DMS53 (cell line): ENCODE measurements around the gene TGM2.
A peak's percentile ranks its signal among the peaks of the same experiment; 100 is the strongest.

ENCODE experiments used
- DNase-seq: peaks from one replicate; lab custom pipeline; 2025; lab: John Stamatoyannopoulos, UW

TGM2 gene

GRCh38 chr20:38132156-38132909 lies 32.7 kb downstream of the TGM2 start:
- DNase-seq, result no peak

GRCh38 chr20:38131588-38132121 lies 33.4 kb downstream of the TGM2 start:
- no peak for DNase-seq

GRCh38 chr20:38130687-38131587 lies 34.1 kb downstream of the TGM2 start:
- DNase-seq, result no peak

- no peak for DNase-seq
Measured at GRCh38 chr20:38129893-38130609, 35.0 kb downstream of the TGM2 start.

- no peak for DNase-seq
Measured at GRCh38 chr20:38129248-38129865, 35.7 kb downstream of the TGM2 start.

- DNase-seq, result no peak
Measured at GRCh38 chr20:38128691-38129090, 36.4 kb downstream of the TGM2 start.

GRCh38 chr20:38127920-38128528 lies 37.0 kb downstream of the TGM2 start:
- no peak for DNase-seq

- DNase-seq, result peak; percentile 97
Measured at GRCh38 chr20:38126932-38127621, 38.0 kb downstream of the TGM2 start.

- DNase-seq, result no peak
Measured at GRCh38 chr20:38126146-38126921, 38.7 kb downstream of the TGM2 start.

GRCh38 chr20:38125157-38126056 lies 39.7 kb downstream of the TGM2 start:
- peak; percentile 97 for DNase-seq

GRCh38 chr20:38123021-38123587 lies 42.0 kb downstream of the TGM2 start:
- DNase-seq, result peak; percentile 52

- no peak for DNase-seq
Measured at GRCh38 chr20:38121741-38122140, 43.3 kb downstream of the TGM2 start.

- DNase-seq, result no peak
Measured at GRCh38 chr20:38120625-38120988, 44.5 kb downstream of the TGM2 start.

GRCh38 chr20:38119446-38119845 lies 45.6 kb downstream of the TGM2 start:
- no peak for DNase-seq

- no peak for DNase-seq
Measured at GRCh38 chr20:38117635-38118034, 47.4 kb downstream of the TGM2 start.

GRCh38 chr20:38117205-38117604 lies 47.9 kb downstream of the TGM2 start:
- no peak for DNase-seq

- no peak for DNase-seq
Measured at GRCh38 chr20:38116409-38117165, 48.5 kb downstream of the TGM2 start.

- no peak for DNase-seq
Measured at GRCh38 chr20:38115896-38116295, 49.2 kb downstream of the TGM2 start.
